Measurements from ENCODE around the gene SYTL3.
A peak's percentile ranks its signal among the peaks of the same experiment; 100 is the strongest.
"Not testable (repeated sequence)": the region's sequence is repeated elsewhere in the genome, so short reads cannot be mapped to it uniquely, and the experiment has no call there.

The SYTL3 gene

DNA sequence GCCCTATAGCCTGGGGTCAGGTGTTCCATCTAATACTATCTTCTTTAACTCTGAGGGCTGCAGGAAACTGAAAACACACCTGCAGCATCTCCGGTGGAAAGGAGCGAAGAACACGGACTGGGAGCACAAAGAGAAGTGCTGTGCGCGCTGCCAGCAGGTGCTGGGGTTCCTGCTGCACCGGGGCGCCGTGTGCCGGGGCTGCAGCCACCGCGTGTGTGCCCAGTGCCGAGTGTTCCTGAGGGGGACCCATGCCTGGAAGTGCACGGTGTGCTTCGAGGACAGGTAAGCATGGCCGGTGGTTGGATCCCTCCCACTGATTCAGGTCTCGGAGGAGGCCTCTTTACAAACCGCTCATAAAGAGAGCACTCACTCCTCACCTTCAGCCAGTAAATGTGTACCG is 15.5 kb downstream of the SYTL3 start:
- no peak for DNase-seq

DNA sequence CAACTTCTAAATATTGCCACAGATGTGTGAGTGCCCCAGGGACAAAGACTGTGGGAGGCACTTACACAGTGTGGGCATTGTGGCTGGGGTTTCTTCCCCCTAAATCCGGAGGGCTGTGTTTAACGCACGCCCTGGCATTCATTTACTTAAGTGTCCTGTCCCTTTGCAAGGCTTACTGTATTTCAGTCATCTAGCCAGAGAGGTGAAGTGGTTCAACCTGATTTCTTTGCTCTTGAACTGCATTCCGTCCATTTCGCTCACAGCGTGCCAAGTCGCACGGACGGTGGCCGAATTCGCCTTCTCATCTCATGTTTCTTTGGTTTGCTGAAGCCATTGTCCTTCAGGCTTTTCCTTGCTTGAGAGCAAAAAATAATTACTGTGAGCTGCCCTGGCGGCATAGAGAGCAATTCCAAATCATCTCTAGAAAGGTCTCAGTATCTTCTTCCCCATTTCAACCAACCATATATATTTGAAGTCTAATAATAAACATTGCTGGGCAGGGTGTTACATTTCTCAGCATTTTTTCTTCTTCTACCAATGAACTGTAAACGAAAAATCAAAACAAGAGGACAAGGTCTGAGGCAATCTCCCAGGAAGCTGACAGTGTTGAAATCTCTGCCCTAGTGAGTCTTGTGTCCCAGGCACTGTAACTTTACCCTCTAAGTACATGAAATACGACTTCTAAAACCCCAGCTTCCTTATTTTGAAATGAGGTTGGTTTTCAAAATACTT is 16.9 kb downstream of the SYTL3 start:
- DNase-seq, result no peak

DNA sequence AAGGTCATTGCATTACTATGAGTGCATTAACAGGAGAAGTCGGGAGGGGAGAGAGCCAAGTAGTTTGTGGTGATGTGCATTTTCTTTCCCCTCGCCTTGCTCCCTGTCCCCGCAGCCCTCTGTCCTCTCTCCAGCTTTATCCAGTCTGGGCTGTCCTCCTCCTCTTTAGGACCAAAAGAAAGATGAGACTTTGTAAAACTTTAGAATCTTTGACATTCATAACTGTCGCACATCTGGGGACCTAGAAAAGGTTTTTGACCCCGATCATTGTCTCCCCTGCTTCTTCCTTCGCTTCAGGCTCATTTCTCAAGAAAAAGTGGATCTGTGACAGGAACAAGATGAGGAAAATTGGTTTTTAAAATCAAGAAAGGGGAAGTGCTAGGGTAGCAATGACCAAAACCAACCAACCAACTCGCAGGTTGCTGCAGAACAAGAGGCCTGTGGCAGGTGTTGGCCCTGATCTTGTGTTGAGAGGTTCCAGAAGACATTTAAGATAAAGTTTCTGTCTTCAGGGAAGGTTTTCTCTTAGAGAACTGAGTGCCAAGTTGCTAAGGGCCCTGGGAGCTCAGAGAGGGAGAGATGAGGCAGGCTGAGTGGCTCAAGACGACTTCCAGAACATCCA is 17.6 kb downstream of the SYTL3 start:
- no peak for DNase-seq

DNA sequence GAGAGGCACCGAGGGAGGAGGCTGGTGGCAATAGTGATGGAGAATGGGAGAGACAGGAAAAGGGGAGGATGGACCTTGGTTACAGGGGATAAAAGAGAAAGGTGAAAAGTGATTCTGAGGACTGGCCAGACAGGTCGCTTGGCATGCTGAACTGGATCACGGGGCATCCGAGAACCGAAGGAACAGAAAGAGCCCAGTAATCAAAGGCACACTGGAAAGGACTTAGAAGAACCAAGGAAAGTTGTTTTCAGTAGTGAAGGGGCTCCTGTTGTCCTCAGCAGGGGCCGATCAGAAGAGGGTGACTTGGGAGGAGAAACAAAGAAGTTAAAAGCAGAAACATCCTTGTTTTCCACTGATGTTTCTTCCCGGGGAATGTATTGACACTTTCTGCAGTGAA is 18.9 kb downstream of the SYTL3 start:
- no peak for DNase-seq

DNA sequence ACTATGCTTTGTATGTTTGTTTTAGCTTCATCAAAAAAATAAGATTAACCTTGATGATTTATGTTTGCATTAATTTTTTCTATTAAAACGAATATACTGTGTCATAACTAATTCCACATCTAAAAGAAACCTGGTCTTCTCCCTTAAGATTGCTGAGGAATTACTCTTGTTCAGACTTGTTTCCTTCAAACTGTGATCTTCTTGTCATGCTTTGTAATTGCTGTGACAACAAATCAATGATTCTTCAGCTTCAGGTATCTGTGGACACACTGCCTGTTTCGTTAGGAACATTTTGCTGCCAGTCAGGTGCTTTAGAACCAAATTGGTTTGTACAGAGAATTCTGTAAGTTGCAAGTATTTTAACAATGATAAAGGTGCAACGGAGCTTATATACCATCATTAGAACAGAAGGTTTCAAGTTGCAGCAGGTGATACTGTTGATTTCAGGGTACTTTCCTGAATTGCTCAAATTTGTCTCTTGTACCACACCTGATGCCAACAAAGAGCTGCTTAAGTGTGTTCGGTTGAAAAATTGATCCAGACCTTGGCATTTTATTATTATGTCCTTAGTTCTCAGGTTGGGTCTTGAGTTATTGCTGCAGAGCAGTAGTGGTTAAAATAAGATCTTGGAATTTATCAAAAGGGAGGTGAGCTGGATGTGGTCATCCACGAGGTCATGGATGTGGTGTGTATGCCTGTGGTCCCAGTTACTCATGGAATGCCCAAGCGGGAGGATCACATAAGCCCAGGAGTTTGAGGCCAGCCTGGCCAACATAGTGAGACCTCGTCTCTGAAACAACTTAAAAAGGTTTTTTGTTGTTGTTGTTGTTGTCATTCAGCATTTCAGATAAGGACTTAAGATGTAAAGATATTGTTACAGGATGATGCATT is 19.5 kb downstream of the SYTL3 start:
- DNase-seq, result peak; percentile 31

DNA sequence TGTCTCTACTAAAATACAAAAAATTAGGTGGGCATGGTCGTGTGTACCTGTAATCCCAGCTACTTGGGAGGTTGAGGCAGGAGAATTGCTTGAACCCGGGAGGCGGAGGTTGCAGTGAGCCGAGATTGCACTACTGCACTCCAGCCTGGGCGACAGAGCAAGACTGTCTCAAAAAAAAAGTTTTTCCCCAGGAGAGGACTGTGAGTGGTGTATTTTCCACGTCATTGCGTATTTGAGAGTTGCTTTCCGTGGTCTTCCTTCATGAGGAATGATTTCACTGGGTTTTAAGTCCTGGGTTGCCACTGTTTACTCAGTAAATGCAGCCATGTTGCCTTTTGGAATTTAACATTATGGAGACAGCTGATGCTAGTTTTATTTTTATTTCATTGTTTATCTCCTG is 22.3 kb downstream of the SYTL3 start:
- DNase-seq, result not testable (repeated sequence)

DNA sequence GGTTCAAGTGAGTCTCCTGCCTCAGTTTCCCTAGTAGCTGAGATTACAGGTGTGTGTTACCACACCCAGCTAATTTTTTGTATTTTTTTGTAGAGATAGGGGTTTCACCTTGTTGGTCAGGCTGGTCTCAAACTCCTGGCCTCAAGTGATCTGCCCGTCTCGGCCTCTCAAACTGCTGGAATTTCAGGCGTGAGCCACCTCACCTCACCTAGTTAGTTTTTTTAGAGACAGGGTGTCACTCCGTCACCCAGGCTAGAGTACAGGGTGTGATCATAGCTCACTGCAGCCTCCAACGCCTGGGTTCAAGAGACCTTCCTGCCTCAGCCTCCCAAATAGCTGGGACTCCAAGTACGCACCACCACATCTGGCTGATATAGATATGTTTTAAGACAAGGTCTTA is 22.9 kb downstream of the SYTL3 start:
- DNase-seq, result no peak

DNA sequence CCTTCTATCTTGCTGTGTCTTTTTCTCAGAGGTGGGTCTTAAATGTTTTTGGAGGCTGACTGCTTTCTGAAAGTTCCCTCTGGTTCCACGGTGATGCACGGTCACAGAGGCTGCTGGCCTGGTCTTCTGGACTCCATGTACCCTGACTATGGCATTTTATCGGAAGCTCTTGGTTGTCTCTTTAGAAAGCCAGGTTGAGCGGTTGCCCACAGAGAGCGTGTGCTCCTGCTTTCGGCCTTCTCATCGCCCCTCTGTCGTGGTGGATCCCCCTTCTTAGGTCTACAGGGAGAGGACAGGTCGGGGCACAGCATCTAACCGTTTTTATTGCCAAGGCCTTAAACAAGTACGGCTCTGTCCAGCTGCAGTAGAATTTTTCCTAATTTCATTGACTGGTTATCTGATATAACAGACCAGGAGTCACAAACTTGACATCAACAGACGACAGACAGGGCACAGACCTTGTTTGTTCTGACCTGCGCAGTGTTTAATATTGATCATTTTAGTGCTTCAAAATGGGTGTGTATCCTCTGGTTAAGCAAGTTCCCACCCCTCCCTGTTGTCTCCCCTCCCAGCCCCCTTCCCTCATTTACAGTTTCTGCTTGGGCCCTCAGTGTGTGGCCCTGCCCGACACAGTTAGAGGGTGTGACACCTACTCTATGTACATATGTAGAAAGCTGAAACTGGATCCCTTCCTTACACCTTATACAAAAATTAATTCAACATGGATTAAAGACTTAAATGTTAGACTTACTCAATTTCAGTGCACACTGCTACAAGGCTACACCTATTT is 24.7 kb downstream of the SYTL3 start:
- DNase-seq, result no peak

DNA sequence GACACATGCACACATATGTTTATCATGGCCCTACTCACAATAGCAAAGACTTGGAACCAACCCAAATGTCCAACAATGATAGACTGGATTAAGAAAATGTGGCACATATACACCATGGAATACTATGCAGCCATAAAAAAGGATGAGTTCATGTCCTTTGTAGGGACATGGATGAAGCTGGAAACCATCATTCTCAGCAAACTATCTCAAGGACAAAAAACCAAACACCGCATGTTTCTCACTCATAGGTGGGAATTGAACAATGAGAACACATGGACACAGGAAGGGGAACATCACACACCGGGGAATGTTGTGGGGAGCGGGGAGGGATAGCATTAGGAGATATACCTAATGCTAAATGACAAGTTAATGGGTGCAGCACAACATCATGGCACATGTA is 27.2 kb downstream of the SYTL3 start:
- DNase-seq, result not testable (repeated sequence)

DNA sequence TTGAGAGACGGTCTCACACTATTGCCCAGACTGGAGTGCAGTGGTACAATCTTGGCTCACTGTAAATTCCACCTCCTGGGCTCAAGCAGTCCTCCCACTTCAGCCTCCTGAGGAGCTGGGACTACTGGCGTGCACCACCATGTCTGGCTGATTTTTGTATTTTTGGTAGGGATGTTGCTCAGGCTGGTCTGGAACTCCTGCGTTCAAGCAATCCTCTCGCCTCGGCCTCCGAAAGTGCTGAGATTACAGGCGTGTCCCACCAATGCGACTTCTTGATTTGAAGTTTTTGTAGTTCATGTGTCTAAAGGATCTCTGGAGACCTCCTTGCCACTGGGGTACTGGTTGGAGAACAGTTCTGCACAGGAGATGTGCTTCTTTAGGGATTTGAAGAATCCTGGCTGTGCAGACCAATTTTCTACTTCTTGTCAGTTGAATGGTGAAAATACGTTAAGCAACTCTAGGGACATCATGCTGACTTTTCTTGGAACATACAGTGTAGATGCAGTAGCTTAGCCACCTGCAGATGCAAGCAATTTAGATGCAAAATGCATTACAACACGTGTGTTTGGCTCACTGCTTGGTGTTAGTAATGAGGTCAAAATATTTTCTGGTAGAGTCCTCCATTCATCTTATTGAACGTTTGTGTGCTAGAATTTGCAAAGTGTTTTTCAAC is 28.2 kb downstream of the SYTL3 start:
- no peak for DNase-seq

DNA sequence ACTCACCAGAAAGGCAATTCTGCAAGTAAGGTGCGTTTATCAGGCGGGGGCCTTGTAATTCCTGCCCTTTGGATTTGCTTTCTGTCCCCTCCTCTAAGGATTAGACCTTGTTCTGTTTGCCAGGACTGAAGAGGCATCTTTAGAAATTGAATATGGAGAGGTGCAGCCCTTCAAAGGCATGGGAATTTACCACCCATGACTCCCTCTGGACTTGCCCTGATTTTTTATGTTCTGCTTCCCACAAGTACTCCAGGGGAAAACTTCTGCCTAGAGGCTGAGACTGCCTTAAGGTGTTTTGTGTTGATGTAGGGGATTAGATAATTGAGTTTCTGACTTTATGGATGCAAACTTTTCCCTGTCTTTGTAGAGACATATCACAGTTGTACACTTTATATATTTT is 30.2 kb downstream of the SYTL3 start:
- DNase-seq, result no peak

DNA sequence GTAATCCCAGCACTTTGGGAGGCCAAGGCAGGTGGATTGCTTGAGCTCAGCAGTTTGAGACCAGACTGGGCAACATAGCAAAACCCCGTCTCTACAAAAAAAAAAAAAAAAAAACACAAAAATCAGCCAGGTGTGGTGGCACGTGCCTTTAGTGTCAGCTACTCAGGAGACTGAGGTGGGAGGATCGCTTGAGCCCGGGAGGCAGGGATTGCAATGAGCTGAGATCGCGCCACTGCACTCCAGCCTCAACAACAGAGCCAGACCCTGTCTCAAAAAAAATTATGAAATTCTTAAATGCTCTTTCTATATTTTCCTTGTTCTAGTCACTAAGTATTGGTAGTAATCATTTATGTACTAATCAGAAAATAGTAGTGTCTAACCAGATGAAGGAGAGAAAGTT is 30.6 kb downstream of the SYTL3 start:
- no peak for DNase-seq

DNA sequence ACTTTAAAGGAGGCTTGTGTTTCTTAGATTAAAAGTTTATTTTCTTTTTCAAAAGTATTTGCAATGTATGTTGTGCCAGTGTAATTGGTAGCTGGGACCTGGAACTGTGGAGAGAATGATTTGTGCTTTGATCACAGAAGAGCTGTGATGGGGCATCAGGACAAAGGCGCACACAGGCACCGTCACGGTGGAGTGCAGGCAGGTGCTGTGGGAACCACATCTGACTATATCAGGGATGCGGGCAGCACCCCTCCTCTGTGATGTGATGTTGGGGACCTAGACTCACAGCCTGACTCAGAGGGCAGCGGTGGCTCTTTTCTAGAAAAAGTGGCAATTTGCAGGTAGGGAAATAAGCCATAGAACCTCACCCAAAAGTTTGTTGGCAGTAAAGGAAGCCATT is 34.5 kb downstream of the SYTL3 start:
- no peak for DNase-seq

DNA sequence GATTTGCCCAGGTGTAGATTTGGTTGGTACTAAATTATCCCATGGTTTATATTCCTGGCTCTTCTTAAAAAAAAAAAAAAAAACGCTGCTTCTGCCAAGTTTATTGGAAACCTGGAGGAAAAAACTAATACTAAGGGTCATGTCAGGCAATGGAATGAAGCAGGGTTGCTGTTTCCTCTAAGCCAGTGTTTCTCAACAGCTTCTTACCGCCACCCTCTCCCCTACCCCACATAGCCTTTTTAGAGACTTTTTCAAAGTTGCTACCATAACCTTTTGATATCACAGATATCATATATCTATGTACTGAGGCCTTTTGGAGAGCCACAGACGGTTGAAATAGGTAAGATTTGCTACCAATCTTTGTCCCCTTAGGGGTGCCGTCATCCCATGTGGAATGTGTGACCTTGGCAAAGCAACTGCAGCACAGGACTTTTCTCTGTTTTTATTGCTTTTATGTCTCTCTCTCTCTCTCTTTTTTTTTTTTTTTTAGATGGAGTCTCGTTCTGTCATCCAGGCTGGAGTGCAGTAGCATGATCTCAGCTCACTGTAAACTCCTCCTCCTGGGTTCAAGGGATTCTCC is 35.0 kb downstream of the SYTL3 start:
- DNase-seq, result no peak

DNA sequence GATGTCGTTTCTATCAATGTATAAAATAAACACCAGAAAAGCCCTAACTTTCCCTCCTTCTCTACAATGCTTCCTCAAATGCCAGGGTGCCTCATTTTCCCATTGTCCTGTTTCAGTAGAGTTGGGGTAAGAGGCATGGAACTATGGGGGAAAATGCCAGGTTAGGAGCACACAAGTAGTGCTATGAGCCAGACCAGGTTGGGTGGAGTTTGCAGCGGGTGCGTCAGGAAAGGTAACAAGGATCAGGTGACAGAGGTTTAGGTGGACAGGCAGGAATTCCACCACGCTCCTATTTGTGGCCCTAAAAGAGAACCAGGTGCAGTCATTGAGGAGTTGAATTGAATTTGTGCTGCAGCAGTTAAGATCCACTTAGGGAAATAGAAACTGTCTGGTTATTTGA is 36.5 kb downstream of the SYTL3 start:
- no peak for DNase-seq

DNA sequence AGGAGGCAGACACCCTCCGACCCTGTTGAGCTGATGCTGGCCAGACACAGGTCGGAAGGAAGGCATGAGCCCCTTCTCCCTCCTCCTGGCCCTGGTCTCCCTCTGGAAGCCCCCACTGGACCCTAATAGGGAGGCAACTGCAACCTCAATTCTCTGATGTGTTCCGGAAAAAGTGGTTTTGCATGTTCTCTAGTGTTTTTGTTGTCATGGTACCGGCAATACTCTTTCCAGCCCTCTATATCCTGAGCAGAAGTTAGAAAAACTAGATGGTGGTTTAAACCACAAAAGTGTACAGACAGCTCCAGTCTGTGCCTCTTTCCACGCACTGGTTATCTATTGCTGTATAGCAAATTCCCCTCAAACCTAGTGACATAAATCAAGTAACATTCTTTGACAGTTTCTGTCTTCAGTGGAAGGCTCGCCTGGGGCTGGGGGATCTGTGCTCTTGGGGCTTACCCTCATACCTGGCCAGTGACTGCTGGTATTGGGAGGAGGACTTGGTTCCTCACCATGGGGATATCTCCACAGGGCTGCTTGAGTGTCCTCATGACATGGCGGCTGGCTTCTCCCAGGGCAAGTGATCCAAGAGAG is 37.0 kb downstream of the SYTL3 start:
- DNase-seq, result no peak

DNA sequence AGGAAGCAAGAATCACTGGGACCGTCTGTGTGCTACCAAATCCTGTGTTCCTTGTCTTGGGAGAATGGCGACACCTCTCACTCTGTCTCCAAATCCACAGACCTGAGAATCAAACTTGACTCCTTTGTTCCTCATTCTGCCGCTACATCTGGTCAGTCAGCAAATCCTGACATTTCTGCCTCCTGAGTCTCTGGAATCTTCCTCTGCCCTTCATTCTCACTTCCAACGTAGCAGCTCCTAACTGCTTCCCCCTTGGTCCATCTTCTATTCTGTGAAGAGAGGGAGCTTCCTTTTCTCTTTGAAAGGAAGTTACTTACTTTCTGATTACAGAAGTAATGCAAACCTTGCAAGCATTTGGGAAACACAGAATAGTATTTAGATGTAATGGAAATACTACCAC is 37.7 kb downstream of the SYTL3 start:
- DNase-seq, result no peak

DNA sequence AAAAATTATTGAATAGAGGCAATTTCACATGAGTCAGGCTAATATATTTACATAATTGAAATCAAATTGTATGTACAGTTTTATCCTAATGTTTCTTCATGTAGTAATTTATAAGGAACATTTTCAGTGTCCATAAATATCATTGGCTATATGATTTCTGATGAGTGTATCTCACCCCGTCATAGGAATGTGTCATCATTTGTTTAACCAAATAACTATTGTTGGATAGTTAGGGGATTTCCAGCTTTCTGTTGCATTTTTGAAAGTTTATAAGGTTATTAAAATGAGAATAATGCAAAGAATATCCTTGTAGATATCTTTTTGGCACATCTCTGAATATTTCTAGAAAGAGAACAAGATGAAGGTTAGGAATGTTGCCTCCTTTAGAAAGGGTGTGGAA is 39.0 kb downstream of the SYTL3 start:
- DNase-seq, result peak; percentile 26

DNA sequence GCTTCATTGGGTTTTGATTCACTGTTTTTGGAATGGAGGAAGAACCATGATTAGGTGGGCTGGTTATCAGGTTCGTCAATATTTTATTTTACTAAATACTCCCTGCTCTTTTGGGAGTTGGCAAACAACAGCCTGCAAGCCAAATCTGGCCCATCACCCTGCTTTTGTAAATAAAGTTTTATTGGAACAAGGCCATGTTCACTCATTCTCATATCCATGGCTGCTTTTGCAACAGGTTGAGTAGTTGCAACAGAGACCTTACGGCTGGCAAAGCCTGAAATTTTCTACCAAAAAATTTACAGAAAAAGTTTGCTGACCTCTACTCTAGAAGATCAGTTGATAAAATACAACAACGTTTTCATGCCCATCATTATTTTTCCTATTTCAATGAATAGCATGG is 45.1 kb downstream of the SYTL3 start:
- no peak for DNase-seq

DNA sequence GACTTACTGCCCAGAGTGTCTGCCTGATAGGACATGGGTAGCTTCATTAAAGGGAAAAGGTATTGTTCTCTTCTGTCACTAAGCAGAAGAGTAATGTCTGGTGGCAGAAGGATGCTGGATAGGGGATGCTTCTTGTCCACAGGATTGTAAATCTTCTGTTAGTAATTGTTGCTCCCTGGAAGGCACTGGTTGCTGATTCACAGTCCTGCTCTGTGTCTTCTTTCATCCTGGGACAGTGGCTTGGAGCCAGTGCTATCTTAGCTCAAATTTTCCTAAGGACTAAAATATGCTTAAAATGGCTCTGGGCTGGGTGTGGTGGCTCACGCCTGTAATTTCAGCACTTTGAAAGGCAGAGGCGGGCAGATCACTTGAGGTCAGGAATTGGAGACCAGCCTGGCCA is 48.0 kb downstream of the SYTL3 start:
- no peak for DNase-seq

DNA sequence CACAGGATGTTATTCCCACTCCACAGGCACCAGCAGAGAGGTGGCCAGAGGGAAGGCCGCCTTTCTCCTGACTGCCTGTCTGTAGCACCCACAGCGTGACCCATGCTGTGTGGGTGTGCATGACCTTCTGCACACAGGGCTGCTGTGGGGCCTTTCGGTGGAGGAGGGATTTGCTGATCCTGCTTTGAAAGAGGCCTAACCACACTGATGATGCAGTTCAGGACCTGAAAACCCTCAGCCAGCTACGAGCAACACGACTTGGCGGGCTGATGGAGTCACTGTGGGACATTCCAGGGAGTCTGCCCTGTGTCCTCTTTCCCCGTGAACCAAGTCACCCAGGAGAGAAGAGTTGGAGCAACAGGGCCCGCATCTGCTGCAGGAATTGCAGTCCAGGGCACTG is 49.1 kb downstream of the SYTL3 start:
- DNase-seq, result no peak

DNA sequence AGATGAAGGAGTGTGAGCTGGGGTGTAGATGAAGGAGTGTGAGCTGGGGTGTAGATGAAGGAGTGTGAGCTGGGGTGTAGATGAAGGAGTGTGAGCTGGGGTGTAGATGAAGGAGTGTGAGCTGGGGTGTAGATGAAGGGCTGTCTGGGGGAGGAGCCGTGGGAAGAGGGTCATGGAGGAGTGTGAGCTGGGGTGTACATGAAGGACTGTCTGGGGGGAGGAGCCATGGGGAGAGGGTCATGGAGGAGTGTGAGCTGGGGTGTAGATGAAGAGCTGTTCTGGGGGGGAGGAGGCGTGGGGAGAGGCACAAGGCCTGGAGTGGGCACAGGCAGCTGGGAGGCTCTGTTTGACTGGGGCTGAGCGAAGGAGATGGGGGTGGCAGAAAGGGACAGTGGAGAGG is 51.4 kb downstream of the SYTL3 start:
- not testable (repeated sequence) for DNase-seq

Measured in NCI-H226 (cell line).